IMR-90 (cell line): Measurements from ENCODE around the gene MEGF10. TPM values are rescaled to one million over a fixed set of nuclear protein-coding genes. Genes with fewer than 3 reads are reported as not detected.

ENCODE experiments used
- ATAC-seq: fragments of 200-7000 bp; cut with Tn5 transposase; 2 replicates; pipeline ENCODE4 v1.9.1; 2020; ENCODE audit warnings: low read depth, mild to moderate bottlenecking, moderate library complexity
- BruUV-seq: library from RNA; stranded (reverse); fragments of 400-500 nt; replicated peaks from 2 replicates; lab custom pipeline; 2021; lab: Mats Ljungman, UMichigan
- CTCF ChIA-PET: fragments of 300-600 bp; formaldehyde crosslinking; extraction: SDS; loops from one replicate; lab custom pipeline; 2021; ENCODE audit warnings: antibody characterized with exemption; lab: Yijun Ruan, JAX
- POLR2A ChIA-PET: fragments of 300-600 bp; sonication (Branson Sonifier 250); formaldehyde crosslinking; loops from one replicate; lab custom pipeline; 2022; ENCODE audit warnings: antibody characterized with exemption; ENCODE audit not compliant: unreplicated experiment; lab: Charles Lee
- DNase-seq: peaks from one replicate; pipeline ENCODE4 v3.0.0; 2013
- H2AFZ ChIP-seq: replicated peaks from 2 replicates; pipeline ENCODE3; 2013; ENCODE audit warnings: low read length, mild to moderate bottlenecking; ENCODE audit not compliant: poor library complexity
- H2AK5ac ChIP-seq: 2 replicates; pipeline ENCODE4 v1.6.1; 2013; ENCODE audit warnings: low read depth, low read length, inconsistent platforms
- H2AK9ac ChIP-seq: replicated peaks from 2 replicates; pipeline ENCODE3; 2013; ENCODE audit warnings: mild to moderate bottlenecking, low read depth, low read length, moderate library complexity; ENCODE audit not compliant: poor library complexity
- H2BK120ac ChIP-seq: 2 replicates; pipeline ENCODE4 v1.6.1; 2013; ENCODE audit warnings: low read depth, low read length, inconsistent platforms
- H2BK15ac ChIP-seq: 3 replicates; pipeline ENCODE4 v1.6.1; 2013; ENCODE audit warnings: low read depth, low read length, inconsistent platforms
- H2BK20ac ChIP-seq: 2 replicates; pipeline ENCODE4 v1.6.1; 2013; ENCODE audit warnings: low read depth, mild to moderate bottlenecking, inconsistent platforms, low read length, moderate library complexity
- H2BK5ac ChIP-seq: 2 replicates; pipeline ENCODE4 v1.6.1; 2013; ENCODE audit warnings: mild to moderate bottlenecking, low read depth, low read length, inconsistent platforms; ENCODE audit not compliant: poor library complexity, severe bottlenecking
- H3K14ac ChIP-seq: replicated peaks from 2 replicates; pipeline ENCODE4 v1.6.1; 2013; ENCODE audit warnings: low read depth, low read length, inconsistent platforms
- H3K18ac ChIP-seq: 2 replicates; pipeline ENCODE4 v1.6.1; 2013; ENCODE audit warnings: low read depth, low read length, control low read depth
- H3K23ac ChIP-seq: 2 replicates; pipeline ENCODE4 v1.6.1; 2013; ENCODE audit warnings: low read depth, low read length, inconsistent platforms
- H3K27ac ChIP-seq: 2 replicates; pipeline ENCODE4 v1.5.1; 2013; ENCODE audit warnings: mild to moderate bottlenecking, control low read depth, low read length; ENCODE audit not compliant: insufficient read depth
- H3K27me3 ChIP-seq: 2 replicates; pipeline ENCODE4 v1.6.1; 2013; ENCODE audit warnings: low read length; ENCODE audit not compliant: control insufficient read depth, insufficient read depth
- H3K36me3 ChIP-seq: 2 replicates; pipeline ENCODE4 v1.6.1; 2013; ENCODE audit warnings: low read length, mixed read lengths; ENCODE audit not compliant: control insufficient read depth, insufficient read depth
- H3K4ac ChIP-seq: 2 replicates; pipeline ENCODE4 v1.6.1; 2013; ENCODE audit warnings: low read depth, low read length, inconsistent platforms
- H3K4me1 ChIP-seq: 2 replicates; pipeline ENCODE4 v1.6.1; 2013; ENCODE audit warnings: low read length, mixed read lengths; ENCODE audit not compliant: control insufficient read depth, insufficient read depth
- H3K4me2 ChIP-seq: 2 replicates; pipeline ENCODE4 v1.6.1; 2013; ENCODE audit warnings: low read depth, mild to moderate bottlenecking, control low read depth, low read length, moderate library complexity
- H3K4me3 ChIP-seq: 2 replicates; pipeline ENCODE4 v1.5.1; 2013; ENCODE audit warnings: low read depth, mild to moderate bottlenecking, control low read depth, low read length, moderate library complexity; ENCODE audit not compliant: insufficient read depth
- H3K56ac ChIP-seq: 2 replicates; pipeline ENCODE4 v1.6.1; 2013; ENCODE audit warnings: low read length, inconsistent platforms; ENCODE audit not compliant: insufficient read depth; ENCODE audit errors: extremely low read depth
- H3K79me1 ChIP-seq, 2 experiments: 2 replicates each; pipeline ENCODE4 v1.6.1; 2013; ENCODE audit warnings: low read length in 2 of 2, inconsistent platforms in 1 of 2, low read depth in 1 of 2
- H3K9ac ChIP-seq: 2 replicates; pipeline ENCODE4 v1.6.1; 2013; ENCODE audit warnings: low read depth, low read length, control low read depth
- H3K9me1 ChIP-seq: 2 replicates; pipeline ENCODE4 v1.6.1; 2013; ENCODE audit warnings: low read length, inconsistent platforms; ENCODE audit not compliant: insufficient read depth
- H3K9me3 ChIP-seq: 2 replicates; pipeline ENCODE4 v1.6.1; 2013; ENCODE audit warnings: low read length; ENCODE audit not compliant: control insufficient read depth, insufficient read depth
- H4K20me1 ChIP-seq: 2 replicates; pipeline ENCODE4 v1.6.1; 2013; ENCODE audit warnings: low read length, inconsistent platforms; ENCODE audit not compliant: insufficient read depth
- H4K5ac ChIP-seq: 2 replicates; pipeline ENCODE4 v1.6.1; 2013; ENCODE audit warnings: mild to moderate bottlenecking, low read depth, low read length, control low read depth
- H4K8ac ChIP-seq, 2 experiments: 2 replicates each; pipeline ENCODE4 v1.6.1; 2013; ENCODE audit warnings: low read depth in 2 of 2, low read length in 2 of 2, control low read depth in 1 of 2, inconsistent platforms in 1 of 2
- H4K91ac ChIP-seq: 2 replicates; pipeline ENCODE4 v1.6.1; 2013; ENCODE audit warnings: low read depth, low read length, inconsistent platforms; ENCODE audit not compliant: insufficient read depth
- CEBPB ChIP-seq: IDR thresholded peaks from 2 replicates; pipeline ENCODE4 v1.6.1; 2012; ENCODE audit warnings: low read depth, low read length, improper control_type of control experiment
- MAFK ChIP-seq: IDR thresholded peaks from 2 replicates; pipeline ENCODE4 v1.6.1; 2012; ENCODE audit warnings: low read depth, low read length, improper control_type of control experiment
- MAZ ChIP-seq: IDR thresholded peaks from 2 replicates; pipeline ENCODE4 v1.6.1; 2012; ENCODE audit warnings: low read depth, mild to moderate bottlenecking, low read length, improper control_type of control experiment, moderate library complexity, borderline replicate concordance
- MXI1 ChIP-seq: IDR thresholded peaks from 2 replicates; pipeline ENCODE4 v1.6.1; 2012; ENCODE audit warnings: low read depth, mild to moderate bottlenecking, low read length, moderate library complexity, borderline replicate concordance
- NFE2L2 ChIP-seq: fragments of 150-350 bp; IDR thresholded peaks from 2 replicates; pipeline ENCODE4 v1.6.1; 2016; ENCODE audit warnings: low read depth, mild to moderate bottlenecking, low read length
- POLR2A ChIP-seq: IDR thresholded peaks from 2 replicates; pipeline ENCODE4 v1.6.1; 2012; ENCODE audit warnings: mild to moderate bottlenecking, low read depth, low read length
- RAD21 ChIP-seq: IDR thresholded peaks from 2 replicates; pipeline ENCODE4 v1.6.1; 2012; ENCODE audit warnings: low read length, improper control_type of control experiment
- RCOR1 ChIP-seq: IDR thresholded peaks from 2 replicates; pipeline ENCODE4 v1.6.1; 2012; ENCODE audit warnings: mild to moderate bottlenecking, low read length, improper control_type of control experiment; ENCODE audit not compliant: insufficient replicate concordance
- SMC3 ChIP-seq: fragments of 150-350 bp; IDR thresholded peaks from 2 replicates; pipeline ENCODE4 v1.6.1; 2016; ENCODE audit warnings: low read depth, mild to moderate bottlenecking, antibody characterized with exemption, low read length, moderate library complexity
- WGBS, 2 experiments: methylation state at CpG; one replicate each; pipeline versions ENCODE4 v1.1.5 to v1.1.7; 2013; ENCODE audit warnings: missing lambda C conversion rate in 2 of 2; ENCODE audit not compliant: insufficient read length in 1 of 2; ENCODE audit errors: extremely low coverage in 2 of 2; 5-methylcytosine and 5-hydroxymethylcytosine counted together
- dilution Hi-C: fragments of 300-500 bp; cut with HindIII; formaldehyde crosslinking; loops from one replicate; pipeline ENCODE4 v1.14.3; 2018; ENCODE audit warnings: low sequenced_read_pairs; ENCODE audit not compliant: unreplicated experiment
- in situ Hi-C: fragments of 300-500 bp; cut with MboI; formaldehyde crosslinking; loops from 3 replicates; pipeline ENCODE4 v1.14.3; 2019; ENCODE audit warnings: low sequenced_read_pairs, inconsistent platforms, mixed read lengths
- intact Hi-C: fragments of 100-400 bp; cut with micrococcal nuclease; formaldehyde crosslinking; loops from 2 replicates; pipeline ENCODE4 v1.10.0; 2022
- polyA plus RNA-seq, 3 experiments: library from polyadenylated mRNA; depleted of rRNA; stranded (reverse); fragments of >200 nt; gene quantifications; 2 replicates each; pipeline ENCODE4 v1.2.3, GENCODE V29; 2012; ENCODE audit warnings: low replicate concordance in 1 of 3
- total RNA-seq: library from RNA; depleted of rRNA; stranded (reverse); fragments of >200 nt; gene quantifications from 2 replicates; pipeline ENCODE4 v1.2.3, GENCODE V29; 2012
- TF ChIP-seq, protein P1 (sequence below): fragments of 150-350 bp; IDR thresholded peaks from 2 replicates; pipeline ENCODE4 v1.6.1; 2017; ENCODE audit warnings: mild to moderate bottlenecking, antibody characterized with exemption, low read length, low read depth
- TF ChIP-seq, protein P2 (sequence below): conservative IDR thresholded peaks from 2 replicates; pipeline ENCODE4 v1.5.1; 2012; ENCODE audit warnings: mild to moderate bottlenecking, low read depth, low read length, improper control_type of control experiment

MEGF10 gene
- total and polyA plus RNA-seq, 2 of the 4 experiments (the other 2 are of a cell fraction): not detected

DNA sequence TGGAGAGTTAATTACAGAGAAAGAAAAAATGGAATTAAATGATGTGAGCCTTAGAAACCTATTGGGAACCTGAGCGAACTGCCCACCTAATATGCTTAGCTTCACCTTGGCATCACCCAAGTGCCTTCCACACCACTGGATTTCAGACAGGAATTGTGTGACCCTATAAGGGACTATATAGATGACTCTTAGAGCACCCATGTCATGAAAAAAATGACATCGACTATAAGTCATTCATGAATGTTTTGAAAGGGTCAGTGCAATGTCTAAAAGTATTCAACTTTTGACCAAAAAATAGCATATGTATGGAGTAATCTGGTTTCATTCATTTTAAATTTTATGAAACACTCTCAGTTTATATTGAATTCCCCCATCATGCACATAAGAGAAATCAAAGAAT, 145.2 kb downstream of the MEGF10 start:
- Histone ChIP-seq H4K91ac (no peak overlapping the region), H3K4ac (no peak overlapping the region), H3K9me1 (no peaks in the 10 kb centered on the region; the same call in 1 of the 2 replicates), H2BK5ac (no peak overlapping the region), H3K4me2 (no peak overlapping the region), H2BK120ac (no peak overlapping the region), H3K9me3 (no peaks in the 10 kb centered on the region), H3K4me1 (no peaks in the 10 kb centered on the region), H3K79me1 (no peaks in the 10 kb centered on the region), H3K18ac (no peak overlapping the region), H2AFZ (no peak overlapping the region), H3K36me3 (no peaks in the 10 kb centered on the region), H3K14ac (no peak overlapping the region), H3K27ac (no peak overlapping the region), H3K27me3 (peaks cover 5% of the 10 kb centered on the region), H4K8ac (no peak overlapping the region), H4K5ac (no peak overlapping the region), H2AK5ac (no peak overlapping the region), H2AK9ac (no peak overlapping the region), H3K9ac (no peak overlapping the region), H3K56ac (no peak overlapping the region), H3K4me3 (no peak overlapping the region), H2BK15ac (no peak overlapping the region), H2BK20ac (no peak overlapping the region), H4K20me1 (no peaks in the 10 kb centered on the region), H3K23ac (no peak overlapping the region)
- no peak for TF ChIP-seq POLR2A
- TF ChIP-seq MXI1: no peak
- TF ChIP-seq MAZ: no peak
- no peak for TF ChIP-seq RCOR1
- no peak for TF ChIP-seq CEBPB
- TF ChIP-seq NFE2L2: no peak
- no peak for TF ChIP-seq SMC3
- TF ChIP-seq, protein P1, sequence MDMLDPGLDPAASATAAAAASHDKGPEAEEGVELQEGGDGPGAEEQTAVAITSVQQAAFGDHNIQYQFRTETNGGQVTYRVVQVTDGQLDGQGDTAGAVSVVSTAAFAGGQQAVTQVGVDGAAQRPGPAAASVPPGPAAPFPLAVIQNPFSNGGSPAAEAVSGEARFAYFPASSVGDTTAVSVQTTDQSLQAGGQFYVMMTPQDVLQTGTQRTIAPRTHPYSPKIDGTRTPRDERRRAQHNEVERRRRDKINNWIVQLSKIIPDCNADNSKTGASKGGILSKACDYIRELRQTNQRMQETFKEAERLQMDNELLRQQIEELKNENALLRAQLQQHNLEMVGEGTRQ: no peak
- TF ChIP-seq, protein P2, sequence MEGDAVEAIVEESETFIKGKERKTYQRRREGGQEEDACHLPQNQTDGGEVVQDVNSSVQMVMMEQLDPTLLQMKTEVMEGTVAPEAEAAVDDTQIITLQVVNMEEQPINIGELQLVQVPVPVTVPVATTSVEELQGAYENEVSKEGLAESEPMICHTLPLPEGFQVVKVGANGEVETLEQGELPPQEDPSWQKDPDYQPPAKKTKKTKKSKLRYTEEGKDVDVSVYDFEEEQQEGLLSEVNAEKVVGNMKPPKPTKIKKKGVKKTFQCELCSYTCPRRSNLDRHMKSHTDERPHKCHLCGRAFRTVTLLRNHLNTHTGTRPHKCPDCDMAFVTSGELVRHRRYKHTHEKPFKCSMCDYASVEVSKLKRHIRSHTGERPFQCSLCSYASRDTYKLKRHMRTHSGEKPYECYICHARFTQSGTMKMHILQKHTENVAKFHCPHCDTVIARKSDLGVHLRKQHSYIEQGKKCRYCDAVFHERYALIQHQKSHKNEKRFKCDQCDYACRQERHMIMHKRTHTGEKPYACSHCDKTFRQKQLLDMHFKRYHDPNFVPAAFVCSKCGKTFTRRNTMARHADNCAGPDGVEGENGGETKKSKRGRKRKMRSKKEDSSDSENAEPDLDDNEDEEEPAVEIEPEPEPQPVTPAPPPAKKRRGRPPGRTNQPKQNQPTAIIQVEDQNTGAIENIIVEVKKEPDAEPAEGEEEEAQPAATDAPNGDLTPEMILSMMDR: no peak
- no peak for TF ChIP-seq RAD21
- TF ChIP-seq MAFK: no peak
- ChIA-PET CTCF (interaction anchor here (1.2 kb wide), 1 partner anchor 43 kb away, joined by 3 read pairs; no protein-coding TSS in a partner anchor), POLR2A (no interaction called here)
- in situ Hi-C loops: no loop called here
- no peak for ATAC-seq
- no CpG with 5 or more reads among the region's 2 CpGs for WGBS, 2 experiments
- DNase-seq: no peak
- BruUV-seq: no TSS peak
- intact Hi-C loops: no loop called here
- dilution Hi-C loops: no loop called here
